WTC11 (cell line): ENCODE data around the gene NKD1. TPM values are rescaled to one million over a fixed set of nuclear protein-coding genes. Genes with fewer than 3 reads are reported as not detected.

Experiments
- ATAC-seq: fragments of 200-7000 bp; cut with Tn5 transposase; 2 replicates; pipeline ENCODE4 v1.10.0; 2021; ENCODE audit warnings: mild to moderate bottlenecking, moderate library complexity
- CTCF ChIA-PET: fragments of 300-600 bp; sonication (Branson Sonifier 250); formaldehyde crosslinking; loops from one replicate; lab custom pipeline; 2021; ENCODE audit warnings: antibody characterized with exemption; lab: Charles Lee
- POLR2A ChIA-PET: fragments of 350-600 bp; sonication (Branson Sonifier 250); formaldehyde crosslinking; loops from one replicate; lab custom pipeline; 2021; ENCODE audit warnings: antibody characterized with exemption; lab: Charles Lee
- DNase-seq: peaks from one replicate; pipeline ENCODE4 v3.0.0; 2021; ENCODE audit warnings: low spot score
- H3K27ac Mint-ChIP-seq: 2 replicates; pipeline ENCODE4 v1.8.0; 2021; ENCODE audit warnings: mixed read lengths
- H3K27me3 Mint-ChIP-seq: 2 replicates; pipeline ENCODE4 v1.8.0; 2021; ENCODE audit warnings: low read depth, mild to moderate bottlenecking, moderate library complexity, mixed read lengths
- H3K36me3 Mint-ChIP-seq: 2 replicates; pipeline ENCODE4 v1.8.0; 2021; ENCODE audit warnings: mixed read lengths
- H3K4me1 Mint-ChIP-seq: 2 replicates; pipeline ENCODE4 v1.8.0; 2022; ENCODE audit warnings: mixed read lengths
- H3K4me3 Mint-ChIP-seq: 2 replicates; pipeline ENCODE4 v1.8.0; 2021; ENCODE audit warnings: mild to moderate bottlenecking, moderate library complexity, mixed read lengths
- H3K9me3 Mint-ChIP-seq: 2 replicates; pipeline ENCODE4 v1.8.0; 2021; ENCODE audit warnings: mixed read lengths
- ATF2 ChIP-seq: sonication (generic); formaldehyde crosslinking; IDR thresholded peaks from 2 replicates; pipeline ENCODE4 v1.8.1; 2022; ENCODE audit warnings: low read depth, missing genetic modification reagents, borderline replicate concordance
- ATF3 ChIP-seq: sonication (generic); formaldehyde crosslinking; conservative IDR thresholded peaks from 2 replicates; pipeline ENCODE4 v1.8.1; 2022; ENCODE audit warnings: mild to moderate bottlenecking, missing genetic modification reagents
- ATF6 ChIP-seq: sonication (generic); formaldehyde crosslinking; IDR thresholded peaks from 2 replicates; pipeline ENCODE4 v1.8.1; 2023; ENCODE audit warnings: mild to moderate bottlenecking, missing genetic modification reagents
- CBFB ChIP-seq: sonication (generic); formaldehyde crosslinking; IDR thresholded peaks from 2 replicates; pipeline ENCODE4 v1.8.1; 2022; ENCODE audit warnings: mild to moderate bottlenecking, low read depth, missing genetic modification reagents
- CDX4 ChIP-seq: fragments of 250-450 bp; sonication (Bioruptor Pico); IDR thresholded peaks from 2 replicates; pipeline ENCODE4 v1.9.0; 2021; ENCODE audit warnings: moderate library complexity, mild to moderate bottlenecking, inconsistent platforms, borderline replicate concordance
- CREM ChIP-seq: sonication (generic); formaldehyde crosslinking; IDR thresholded peaks from 2 replicates; pipeline ENCODE4 v1.8.1; 2022; ENCODE audit warnings: mild to moderate bottlenecking, missing genetic modification reagents, moderate library complexity
- E2F1 ChIP-seq: sonication (generic); formaldehyde crosslinking; IDR thresholded peaks from 2 replicates; pipeline ENCODE4 v1.8.0; 2022; ENCODE audit warnings: mild to moderate bottlenecking, missing genetic modification reagents
- FOXK1 ChIP-seq: sonication (generic); formaldehyde crosslinking; IDR thresholded peaks from 2 replicates; pipeline ENCODE4 v1.8.0; 2022; ENCODE audit warnings: mild to moderate bottlenecking, moderate library complexity, missing genetic modification reagents
- GABPB1 ChIP-seq: sonication (generic); formaldehyde crosslinking; IDR thresholded peaks from 2 replicates; pipeline ENCODE4 v1.8.1; 2023; ENCODE audit warnings: mild to moderate bottlenecking, missing genetic modification reagents
- GRHL2 ChIP-seq: fragments of 250-450 bp; sonication (Bioruptor Pico); IDR thresholded peaks from 2 replicates; pipeline ENCODE4 v1.8.0; 2022; ENCODE audit warnings: mild to moderate bottlenecking, moderate library complexity; ENCODE audit not compliant: insufficient replicate concordance, severe bottlenecking
- GTF2I ChIP-seq: fragments of 250-450 bp; sonication (Bioruptor Pico); conservative IDR thresholded peaks from 2 replicates; pipeline ENCODE4 v1.4.0; 2021; ENCODE audit warnings: mild to moderate bottlenecking
- JAZF1 ChIP-seq: fragments of 250-450 bp; sonication (Bioruptor Pico); IDR thresholded peaks from 2 replicates; pipeline ENCODE4 v1.9.0; 2021; ENCODE audit warnings: moderate library complexity, mild to moderate bottlenecking, inconsistent platforms
- JUN ChIP-seq: sonication (generic); formaldehyde crosslinking; IDR thresholded peaks from 2 replicates; pipeline ENCODE4 v1.8.0; 2023; ENCODE audit warnings: mild to moderate bottlenecking, missing genetic modification reagents
- NFYB ChIP-seq: sonication (generic); formaldehyde crosslinking; conservative IDR thresholded peaks from 2 replicates; pipeline ENCODE4 v1.8.0; 2022; ENCODE audit warnings: low read depth, missing genetic modification reagents
- NR1H2 ChIP-seq: sonication (generic); formaldehyde crosslinking; IDR thresholded peaks from 2 replicates; pipeline ENCODE4 v1.9.0; 2021; ENCODE audit warnings: mild to moderate bottlenecking, moderate library complexity, missing genetic modification reagents
- RELA ChIP-seq: sonication (generic); formaldehyde crosslinking; IDR thresholded peaks from 2 replicates; pipeline ENCODE4 v1.8.1; 2022; ENCODE audit warnings: missing genetic modification reagents, mild to moderate bottlenecking, borderline replicate concordance
- SP1 ChIP-seq: sonication (generic); formaldehyde crosslinking; conservative IDR thresholded peaks from 2 replicates; pipeline ENCODE4 v1.8.1; 2022; ENCODE audit warnings: missing genetic modification reagents
- USF1 ChIP-seq: sonication (generic); formaldehyde crosslinking; IDR thresholded peaks from 2 replicates; pipeline ENCODE4 v1.8.0; 2022; ENCODE audit warnings: mild to moderate bottlenecking, missing genetic modification reagents
- ZNF138 ChIP-seq: sonication (generic); formaldehyde crosslinking; conservative IDR thresholded peaks from 2 replicates; pipeline ENCODE4 v1.8.1; 2022; ENCODE audit warnings: mild to moderate bottlenecking, moderate library complexity, missing genetic modification reagents
- ZNF416 ChIP-seq: fragments of 250-450 bp; sonication (Bioruptor Pico); IDR thresholded peaks from 2 replicates; pipeline ENCODE4 v1.9.0; 2021; ENCODE audit warnings: mild to moderate bottlenecking, inconsistent platforms
- ZNF423 ChIP-seq: fragments of 250-450 bp; sonication (Bioruptor Pico); IDR thresholded peaks from 2 replicates; pipeline ENCODE4 v2.1.2; 2022; ENCODE audit warnings: mild to moderate bottlenecking, moderate library complexity
- ZNF532 ChIP-seq: fragments of 250-450 bp; sonication (Bioruptor Pico); IDR thresholded peaks from 2 replicates; pipeline ENCODE4 v1.9.0; 2021; ENCODE audit warnings: mild to moderate bottlenecking, borderline replicate concordance
- ZNF671 ChIP-seq: fragments of 250-450 bp; sonication (Bioruptor Pico); IDR thresholded peaks from 2 replicates; pipeline ENCODE4 v1.8.0; 2021; ENCODE audit warnings: mild to moderate bottlenecking
- total RNA-seq: library from RNA; stranded (reverse); gene quantifications from 3 replicates; pipeline ENCODE4 v1.2.3, GENCODE V29; 2021

NKD1 gene
- total RNA-seq, 1 experiment from 2014 or later = 6.0 TPM

- ChIA-PET POLR2A (interaction anchor here (1.3 kb wide), 1 partner anchor 7 kb away, joined by 3 read pairs; no protein-coding TSS in a partner anchor), CTCF (interaction anchor here (0.6 to 3.9 kb wide), 22 partner anchors 8 to 300 kb away, joined by 3 to 27 read pairs (median 4); no protein-coding TSS in a partner anchor)
- no peak for DNase-seq
- H3K36me3 Mint-ChIP-seq = no peaks in the 10 kb centered on the region
- no peaks in the 10 kb centered on the region for H3K27me3 Mint-ChIP-seq
- TF ChIP-seq CBFB = no peak
- no peak for TF ChIP-seq ATF2 (CRISPR knock-in tag)
- no peak for TF ChIP-seq ZNF138
- TF ChIP-seq ZNF671 (CRISPR knock-in tag) = no peak
- no peak for TF ChIP-seq ATF3 (CRISPR knock-in tag)
- no peak for TF ChIP-seq CREM (CRISPR knock-in tag)
- TF ChIP-seq E2F1 (CRISPR knock-in tag) = no peak
- TF ChIP-seq GTF2I (CRISPR knock-in tag) = no peak
- TF ChIP-seq USF1 = no peak
- no peak for TF ChIP-seq CDX4 (CRISPR knock-in tag)
- TF ChIP-seq RELA (CRISPR knock-in tag) = no peak
- no peak for TF ChIP-seq SP1 (CRISPR knock-in tag)
- TF ChIP-seq ZNF423 (CRISPR knock-in tag) = no peak
- no peak for TF ChIP-seq FOXK1 (CRISPR knock-in tag)
- no peak for TF ChIP-seq NFYB (CRISPR knock-in tag)
- no peaks in the 10 kb centered on the region for H3K9me3 Mint-ChIP-seq
- H3K4me1 Mint-ChIP-seq = peaks cover 3% of the 10 kb centered on the region; the same call in 1 of the 2 replicates
- ATAC-seq = no peak
- H3K4me3 Mint-ChIP-seq = no peak overlapping the region
- H3K27ac Mint-ChIP-seq = no peak overlapping the region
These were observed 78.7 kb downstream of the NKD1 start for GRCh38 chr16:50626868-50627267.

GRCh38 chr16:50627419-50627818 lies 79.2 kb downstream of the NKD1 start:
- no peak overlapping the region for H3K4me3 Mint-ChIP-seq
- H3K27me3 Mint-ChIP-seq = no peaks in the 10 kb centered on the region
- TF ChIP-seq ATF6 = no peak
- no peak for TF ChIP-seq ZNF416
- TF ChIP-seq USF1 = no peak
- no peak for TF ChIP-seq CREM (CRISPR knock-in tag)
- no peak for TF ChIP-seq JUN (CRISPR knock-in tag)
- no peak for TF ChIP-seq NR1H2
- TF ChIP-seq CDX4 (CRISPR knock-in tag) = no peak
- TF ChIP-seq RELA (CRISPR knock-in tag) = no peak
- TF ChIP-seq JAZF1 (CRISPR knock-in tag) = no peak
- TF ChIP-seq GABPB1 (CRISPR knock-in tag) = no peak
- TF ChIP-seq ZNF532 = no peak
- no peak for TF ChIP-seq ZNF423 (CRISPR knock-in tag)
- no peak for TF ChIP-seq GRHL2 (CRISPR knock-in tag)
- ATAC-seq (peak; percentile 89), DNase-seq (peak; percentile 42)
- peaks cover 3% of the 10 kb centered on the region; the same call in 1 of the 2 replicates for H3K4me1 Mint-ChIP-seq
- H3K36me3 Mint-ChIP-seq = no peaks in the 10 kb centered on the region
- no peaks in the 10 kb centered on the region for H3K9me3 Mint-ChIP-seq
- ChIA-PET POLR2A (no interaction called here), CTCF (interaction anchor here (0.6 to 3.7 kb wide), 20 partner anchors 8 to 300 kb away, joined by 3 to 27 read pairs (median 4); no protein-coding TSS in a partner anchor)
- no peak overlapping the region for H3K27ac Mint-ChIP-seq
